ENCODE measurements around the gene CEP76.

Gene CEP76

GRCh38 chr18:12703664-12704063 is 1.1 kb upstream of the CEP76 start:
- Histone ChIP-seq H3K36me3 (ENCODE audit: control insufficient read depth, insufficient read depth, low read length) (peaks cover 10% of the 10 kb centered on the region), H3K27me3 (ENCODE audit: control insufficient read depth, insufficient read depth, low read length, poor library complexity, severe bottlenecking) (no peaks in the 10 kb centered on the region), H3K27ac (ENCODE audit: insufficient read depth, low read depth, low read length, poor library complexity, severe bottlenecking) (no peak overlapping the region), H3K9me3 (ENCODE audit: control insufficient read depth, low read length) (no peaks in the 10 kb centered on the region), H3K4me1 (ENCODE audit: control insufficient read depth, insufficient read depth, low read length) (peaks cover 4% of the 10 kb centered on the region), H3K4me3 (ENCODE audit: insufficient read depth, low read depth, low read length) (peak overlapping the region; percentile 80)
- 7 to 15% methylated on average over 2 of the region's 2 CpGs for WGBS, 2 experiments

DNA sequence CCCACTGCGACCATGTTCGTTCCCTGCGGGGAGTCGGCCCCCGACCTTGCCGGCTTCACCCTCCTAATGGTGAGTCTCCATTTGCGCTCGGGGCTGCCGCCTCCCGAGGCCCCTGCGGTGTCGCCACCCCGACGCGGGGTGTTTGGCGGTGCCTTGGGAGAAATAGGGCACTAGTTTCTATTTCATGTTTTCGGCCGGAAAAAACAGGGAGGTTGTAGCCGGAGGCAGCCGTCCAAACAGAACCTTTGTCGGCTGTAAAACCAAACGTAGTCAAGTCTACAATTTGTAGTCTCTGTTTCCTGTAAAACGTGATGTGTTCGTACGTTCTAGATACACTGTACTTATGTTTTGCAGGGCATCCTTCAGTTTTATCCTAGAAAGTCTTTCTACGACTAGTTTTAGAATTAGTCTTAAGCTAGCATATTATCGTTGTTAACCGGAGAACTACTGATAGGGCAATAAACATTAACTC is 609 bp upstream of the CEP76 start:
- Histone ChIP-seq H3K27me3 (ENCODE audit: control insufficient read depth, insufficient read depth, low read length, poor library complexity, severe bottlenecking) (no peaks in the 10 kb centered on the region), H3K9me3 (ENCODE audit: control insufficient read depth, low read length) (no peaks in the 10 kb centered on the region), H3K4me3 (ENCODE audit: insufficient read depth, low read depth, low read length) (peak overlapping the region; percentile 80), H3K36me3 (ENCODE audit: control insufficient read depth, insufficient read depth, low read length) (peaks cover 10% of the 10 kb centered on the region), H3K4me1 (ENCODE audit: control insufficient read depth, insufficient read depth, low read length) (peaks cover 4% of the 10 kb centered on the region), H3K27ac (ENCODE audit: insufficient read depth, low read depth, low read length, poor library complexity, severe bottlenecking) (peak overlapping the region; percentile 99)
- 0% methylated on average over 28 of the region's 28 CpGs for WGBS, 2 experiments

DNA sequence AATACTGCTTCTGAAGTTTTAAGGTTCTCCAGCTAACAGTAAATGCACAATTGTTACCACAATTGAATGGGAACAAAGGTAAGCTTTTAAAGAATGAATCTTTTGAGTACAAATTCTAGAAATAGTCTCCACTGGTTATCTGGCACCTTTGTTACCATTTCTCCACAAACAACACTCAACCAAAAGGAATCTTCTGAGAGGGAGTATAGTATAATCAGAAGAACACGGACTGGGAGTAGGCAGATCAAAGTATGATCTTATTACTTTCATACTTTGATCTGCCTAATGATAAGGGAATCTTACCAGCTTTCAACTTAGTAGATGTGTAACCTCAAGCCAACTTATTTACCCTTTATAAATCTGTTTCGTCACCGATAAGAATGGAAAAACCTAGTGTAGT is 1.4 kb downstream of the CEP76 start:
- WGBS, 2 experiments: 98 to 100% methylated on average over 2 to 3 of the region's 3 CpGs
- H3K27ac ChIP-seq (ENCODE audit: insufficient read depth, low read depth, low read length, poor library complexity, severe bottlenecking): no peak overlapping the region
- peaks cover 4% of the 10 kb centered on the region for H3K4me1 ChIP-seq (ENCODE audit: control insufficient read depth, insufficient read depth, low read length)
- H3K4me3 ChIP-seq (ENCODE audit: insufficient read depth, low read depth, low read length): peak overlapping the region; percentile 80
- H3K9me3 ChIP-seq (ENCODE audit: control insufficient read depth, low read length): no peaks in the 10 kb centered on the region
- H3K36me3 ChIP-seq (ENCODE audit: control insufficient read depth, insufficient read depth, low read length): peaks cover 11% of the 10 kb centered on the region
- no peaks in the 10 kb centered on the region for H3K27me3 ChIP-seq (ENCODE audit: control insufficient read depth, insufficient read depth, low read length, poor library complexity, severe bottlenecking)

DNA sequence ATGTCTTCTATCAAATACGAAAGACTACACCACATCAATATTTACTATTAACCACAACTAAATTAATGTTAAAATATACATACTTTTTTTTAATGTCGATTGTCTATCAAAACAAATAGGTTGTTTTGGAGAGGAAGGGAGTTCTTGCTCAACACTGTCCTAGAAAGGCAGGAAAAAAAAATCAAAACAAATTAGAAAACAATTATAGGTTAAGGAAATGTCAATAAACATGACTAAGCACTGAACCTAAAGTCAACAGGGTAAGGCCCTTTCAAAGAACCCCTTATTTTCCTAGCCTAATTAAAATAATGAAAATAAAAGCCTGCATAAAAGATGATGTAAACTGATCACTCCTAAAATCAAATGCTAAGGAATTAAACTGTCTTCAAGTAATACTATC is 2.8 kb downstream of the CEP76 start:
- Histone ChIP-seq H3K9me3 (ENCODE audit: control insufficient read depth, low read length) (no peaks in the 10 kb centered on the region), H3K4me3 (ENCODE audit: insufficient read depth, low read depth, low read length) (no peak overlapping the region), H3K27ac (ENCODE audit: insufficient read depth, low read depth, low read length, poor library complexity, severe bottlenecking) (no peak overlapping the region), H3K36me3 (ENCODE audit: control insufficient read depth, insufficient read depth, low read length) (peaks cover 11% of the 10 kb centered on the region), H3K4me1 (ENCODE audit: control insufficient read depth, insufficient read depth, low read length) (peaks cover 4% of the 10 kb centered on the region), H3K27me3 (ENCODE audit: control insufficient read depth, insufficient read depth, low read length, poor library complexity, severe bottlenecking) (no peaks in the 10 kb centered on the region)
- WGBS, 2 experiments: no CpG with 5 or more reads among the region's 2 CpGs

DNA sequence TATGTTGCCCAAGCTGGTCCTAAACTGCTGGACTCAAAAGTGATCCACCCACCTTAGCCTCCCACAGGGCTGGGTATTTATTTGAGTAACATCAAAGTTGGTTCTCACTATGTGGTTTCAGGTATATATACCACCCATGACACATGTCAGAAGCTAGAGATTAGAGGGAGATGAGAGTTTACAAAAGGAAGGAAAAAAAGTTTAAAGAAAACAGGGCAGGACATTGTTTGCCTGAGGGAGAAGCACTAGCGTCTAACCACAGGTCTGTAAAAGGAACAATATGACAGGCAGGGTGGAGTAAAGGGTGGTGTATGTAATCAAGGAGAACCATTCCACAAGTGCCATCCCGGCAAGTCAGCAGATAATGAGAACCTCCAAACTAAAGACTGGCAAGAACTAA is 8.5 kb downstream of the CEP76 start:
- WGBS, 2 experiments: 94 to 99% methylated on average over 2 of the region's 2 CpGs
- H3K9me3 ChIP-seq (ENCODE audit: control insufficient read depth, low read length): no peaks in the 10 kb centered on the region

DNA sequence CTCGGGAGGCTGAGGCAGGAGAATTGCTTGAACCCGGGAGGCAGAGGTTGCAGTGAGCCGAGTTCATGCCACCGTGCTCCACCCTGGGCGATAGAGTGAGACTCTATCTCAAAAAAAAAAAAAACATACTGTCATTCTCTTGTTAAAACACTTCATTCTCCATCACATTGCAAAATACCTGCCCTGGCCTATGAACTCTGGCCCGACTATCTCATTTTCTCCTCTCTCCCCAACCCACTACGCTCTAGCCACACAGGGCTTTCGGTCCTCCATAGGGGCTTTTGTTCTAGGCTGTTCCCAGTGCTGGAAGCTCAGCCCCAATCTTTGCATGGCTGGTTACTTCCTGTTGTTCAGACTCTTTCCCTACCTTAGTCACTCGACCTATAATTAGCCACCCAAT is 10.3 kb downstream of the CEP76 start:
- Histone ChIP-seq H3K27ac (ENCODE audit: insufficient read depth, low read depth, low read length, poor library complexity, severe bottlenecking) (no peak overlapping the region), H3K36me3 (ENCODE audit: control insufficient read depth, insufficient read depth, low read length) (peaks cover 13% of the 10 kb centered on the region), H3K27me3 (ENCODE audit: control insufficient read depth, insufficient read depth, low read length, poor library complexity, severe bottlenecking) (no peaks in the 10 kb centered on the region), H3K9me3 (ENCODE audit: control insufficient read depth, low read length) (no peaks in the 10 kb centered on the region), H3K4me1 (ENCODE audit: control insufficient read depth, insufficient read depth, low read length) (no peaks in the 10 kb centered on the region), H3K4me3 (ENCODE audit: insufficient read depth, low read depth, low read length) (no peak overlapping the region)
- WGBS, 2 experiments: 95% methylated on average over 9 of the region's 9 CpGs

More for the DNA sequence above, 8.5 kb downstream of the CEP76 start:
- Histone ChIP-seq H3K27me3 (ENCODE audit: control insufficient read depth, insufficient read depth, low read length, poor library complexity, severe bottlenecking) (no peaks in the 10 kb centered on the region), H3K4me1 (ENCODE audit: control insufficient read depth, insufficient read depth, low read length) (no peaks in the 10 kb centered on the region), H3K27ac (ENCODE audit: insufficient read depth, low read depth, low read length, poor library complexity, severe bottlenecking) (no peak overlapping the region), H3K36me3 (ENCODE audit: control insufficient read depth, insufficient read depth, low read length) (peaks cover 14% of the 10 kb centered on the region), H3K4me3 (ENCODE audit: insufficient read depth, low read depth, low read length) (no peak overlapping the region)

GRCh38 chr18:12689256-12689850 is 13.2 kb downstream of the CEP76 start:
- 81 to 93% methylated on average over 2 to 4 of the region's 4 CpGs for WGBS, 2 experiments
- Histone ChIP-seq H3K36me3 (ENCODE audit: control insufficient read depth, insufficient read depth, low read length) (peaks cover 11% of the 10 kb centered on the region), H3K4me3 (ENCODE audit: insufficient read depth, low read depth, low read length) (no peak overlapping the region), H3K4me1 (ENCODE audit: control insufficient read depth, insufficient read depth, low read length) (no peaks in the 10 kb centered on the region), H3K9me3 (ENCODE audit: control insufficient read depth, low read length) (no peaks in the 10 kb centered on the region), H3K27me3 (ENCODE audit: control insufficient read depth, insufficient read depth, low read length, poor library complexity, severe bottlenecking) (no peaks in the 10 kb centered on the region), H3K27ac (ENCODE audit: insufficient read depth, low read depth, low read length, poor library complexity, severe bottlenecking) (no peak overlapping the region)

DNA sequence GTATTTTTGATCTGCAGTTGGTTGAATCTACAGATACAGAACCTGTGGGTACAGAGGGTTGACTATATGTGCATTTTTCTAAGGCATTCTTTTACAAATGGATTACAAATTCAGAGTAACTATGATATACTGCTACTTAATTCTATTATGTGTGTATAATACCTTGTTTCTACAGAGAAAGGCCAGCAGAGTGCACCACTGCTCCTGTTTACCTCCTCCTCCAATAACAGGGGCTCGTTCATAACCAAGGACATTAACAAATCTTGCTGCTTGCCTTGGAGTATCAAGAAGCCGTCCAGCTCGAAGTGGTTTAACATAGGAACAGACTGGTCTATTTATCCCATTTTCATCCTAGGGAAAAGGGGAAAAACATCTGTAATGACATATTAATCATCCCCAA is 16.4 kb downstream of the CEP76 start:
- Histone ChIP-seq H3K4me1 (ENCODE audit: control insufficient read depth, insufficient read depth, low read length) (no peaks in the 10 kb centered on the region), H3K27ac (ENCODE audit: insufficient read depth, low read depth, low read length, poor library complexity, severe bottlenecking) (no peak overlapping the region), H3K36me3 (ENCODE audit: control insufficient read depth, insufficient read depth, low read length) (peaks cover 2% of the 10 kb centered on the region), H3K27me3 (ENCODE audit: control insufficient read depth, insufficient read depth, low read length, poor library complexity, severe bottlenecking) (no peaks in the 10 kb centered on the region), H3K9me3 (ENCODE audit: control insufficient read depth, low read length) (no peaks in the 10 kb centered on the region), H3K4me3 (ENCODE audit: insufficient read depth, low read depth, low read length) (no peak overlapping the region)
- WGBS, 2 experiments: 94 to 100% methylated on average over 3 of the region's 3 CpGs

GRCh38 chr18:12679183-12679786 is 23.2 kb downstream of the CEP76 start:
- Histone ChIP-seq H3K4me3 (ENCODE audit: insufficient read depth, low read depth, low read length) (no peak overlapping the region), H3K27me3 (ENCODE audit: control insufficient read depth, insufficient read depth, low read length, poor library complexity, severe bottlenecking) (no peaks in the 10 kb centered on the region), H3K36me3 (ENCODE audit: control insufficient read depth, insufficient read depth, low read length) (peaks cover 22% of the 10 kb centered on the region), H3K4me1 (ENCODE audit: control insufficient read depth, insufficient read depth, low read length) (no peaks in the 10 kb centered on the region), H3K9me3 (ENCODE audit: control insufficient read depth, low read length) (no peaks in the 10 kb centered on the region), H3K27ac (ENCODE audit: insufficient read depth, low read depth, low read length, poor library complexity, severe bottlenecking) (no peak overlapping the region)
- WGBS, 2 experiments: 91 to 92% methylated on average over 8 of the region's 8 CpGs

DNA sequence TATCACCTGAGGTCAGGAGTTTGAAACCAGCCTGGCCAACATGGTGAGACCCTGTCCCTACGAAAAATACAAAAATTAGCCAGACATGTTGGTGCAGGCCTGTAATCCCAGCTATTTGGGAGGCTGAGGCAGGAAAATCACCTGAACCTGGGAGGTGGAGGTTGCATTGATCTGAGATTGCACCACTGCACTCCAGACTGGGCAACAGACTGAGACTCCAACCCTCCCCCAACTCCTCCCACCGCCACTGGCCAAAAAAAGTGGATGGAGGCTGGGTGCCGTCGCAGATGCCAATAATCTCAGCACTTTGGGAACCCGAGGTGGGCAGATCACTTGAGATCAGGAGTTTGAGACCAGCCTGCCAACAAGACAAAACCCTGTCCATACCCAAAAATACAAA is 34.5 kb downstream of the CEP76 start:
- Histone ChIP-seq H3K27me3 (ENCODE audit: control insufficient read depth, insufficient read depth, low read length, poor library complexity, severe bottlenecking) (no peaks in the 10 kb centered on the region), H3K36me3 (ENCODE audit: control insufficient read depth, insufficient read depth, low read length) (no peaks in the 10 kb centered on the region), H3K9me3 (ENCODE audit: control insufficient read depth, low read length) (no peaks in the 10 kb centered on the region), H3K4me3 (ENCODE audit: insufficient read depth, low read depth, low read length) (no peak overlapping the region), H3K27ac (ENCODE audit: insufficient read depth, low read depth, low read length, poor library complexity, severe bottlenecking) (no peak overlapping the region), H3K4me1 (ENCODE audit: control insufficient read depth, insufficient read depth, low read length) (no peaks in the 10 kb centered on the region)
- WGBS, 2 experiments: 88 to 94% methylated on average over 5 of the region's 5 CpGs

Data from ectodermal cell (in vitro differentiated cells).